K562 (cell line): ENCODE data around the gene ANKRD61. TPM values are rescaled to one million over a fixed set of nuclear protein-coding genes. Genes with fewer than 3 reads are reported as not detected.

ENCODE experiments used
- BACH1 ChIP-seq: fragments of 200-800 bp; sonication (Bioruptor generic); IDR thresholded peaks from 2 replicates; pipeline ENCODE4 v1.6.1; 2016; ENCODE audit warnings: missing genetic modification characterization, missing compliant biosample characterization
- CC2D1A ChIP-seq: fragments of 450-650 bp; IDR thresholded peaks from 2 replicates; pipeline ENCODE4 v1.6.1; 2017; ENCODE audit warnings: mild to moderate bottlenecking
- CREBBP ChIP-seq: IDR thresholded peaks from one replicate; pipeline ENCODE4 v1.6.1; 2012; ENCODE audit warnings: low read depth, mild to moderate bottlenecking, control low read depth, inconsistent platforms, low read length
- DMBX1 ChIP-seq: fragments of 250-450 bp; sonication (Bioruptor Pico); IDR thresholded peaks from 2 replicates; pipeline ENCODE4 v1.8.0; 2022; ENCODE audit warnings: inconsistent platforms, mild to moderate bottlenecking, moderate library complexity, borderline replicate concordance
- ELF4 ChIP-seq: fragments of 450-650 bp; formaldehyde crosslinking; IDR thresholded peaks from 2 replicates; pipeline ENCODE4 v1.4.0; 2022; ENCODE audit warnings: missing genetic modification characterization
- HDAC6 ChIP-seq: IDR thresholded peaks from 2 replicates; pipeline ENCODE4 v1.6.1; 2012; ENCODE audit warnings: low read depth, mild to moderate bottlenecking, control low read depth, inconsistent platforms, low read length, moderate library complexity
- HINFP ChIP-seq: fragments of 450-650 bp; conservative IDR thresholded peaks from 2 replicates; pipeline ENCODE4 v1.6.1; 2016; ENCODE audit warnings: missing genetic modification characterization, low read depth, mild to moderate bottlenecking, control low read depth, missing compliant biosample characterization
- POLR2H ChIP-seq: IDR thresholded peaks from 2 replicates; pipeline ENCODE4 v1.6.1; 2016; ENCODE audit warnings: missing genetic modification characterization, low read depth, mild to moderate bottlenecking, control low read depth, missing compliant biosample characterization, moderate library complexity
- PRPF4 ChIP-seq: fragments of 200-400 bp; formaldehyde crosslinking; IDR thresholded peaks from one replicate; pipeline ENCODE4 v1.6.1; 2017; ENCODE audit warnings: low read length, low read depth, mild to moderate bottlenecking; ENCODE audit not compliant: insufficient read depth, poor library complexity, severe bottlenecking
- RAD51 ChIP-seq: fragments of 450-650 bp; IDR thresholded peaks from 2 replicates; pipeline ENCODE4 v1.7.1; 2016; ENCODE audit warnings: low read depth, mild to moderate bottlenecking, borderline replicate concordance
- SNRNP70 ChIP-seq: fragments of 200-400 bp; formaldehyde crosslinking; optimal IDR thresholded peaks from 2 replicates; pipeline ENCODE3; 2017; ENCODE audit warnings: low read depth, low read length
- ZC3H8 ChIP-seq: fragments of 450-650 bp; IDR thresholded peaks from 2 replicates; pipeline ENCODE4 v1.6.1; 2017
- ZKSCAN8 ChIP-seq: fragments of 200-800 bp; sonication (Bioruptor generic); IDR thresholded peaks from 2 replicates; pipeline ENCODE4 v1.6.1; 2016; ENCODE audit warnings: missing genetic modification characterization, missing compliant biosample characterization
- ZNF140 ChIP-seq: fragments of 250-450 bp; sonication (Bioruptor Pico); IDR thresholded peaks from 2 replicates; pipeline ENCODE4 v1.8.0; 2021; ENCODE audit warnings: moderate library complexity, mild to moderate bottlenecking, inconsistent platforms
- ZNF175 ChIP-seq: fragments of 200-800 bp; sonication (Bioruptor generic); IDR thresholded peaks from 2 replicates; pipeline ENCODE4 v1.6.1; 2016; ENCODE audit warnings: low read depth, mild to moderate bottlenecking, missing genetic modification characterization, missing compliant biosample characterization
- ZNF3 ChIP-seq: fragments of 250-450 bp; sonication (Bioruptor Pico); IDR thresholded peaks from 2 replicates; pipeline ENCODE4 v1.5.0; 2021; ENCODE audit warnings: mild to moderate bottlenecking, moderate library complexity
- ZSCAN32 ChIP-seq: fragments of 450-650 bp; formaldehyde crosslinking; IDR thresholded peaks from 2 replicates; pipeline ENCODE4 v1.4.0; 2020; ENCODE audit warnings: mild to moderate bottlenecking, moderate library complexity
- polyA plus RNA-seq, 8 experiments: library from polyadenylated mRNA; depleted of rRNA in 4 of 8; stranded (reverse) in 5 of 8; unstranded in 3 of 8; fragments of >200 nt; fragmentation: Nextera tagmentation in 2 of 8; fragmentation: Illumina TruSeq in 1 of 8; extraction: Ambion mirVana in 2 of 8; extraction: Trizol in 1 of 8; gene quantifications; 2 replicates each; pipeline versions ENCODE4 v1.2.1 to v1.2.3, GENCODE V29; 2011 to 2014; ENCODE audit warnings: inconsistent platforms in 1 of 8, missing spikeins in 1 of 8
- total RNA-seq, 7 experiments: library from RNA; depleted of rRNA in 6 of 7; stranded (reverse); fragments of >200 nt in 6 of 7; fragmentation: Illumina TruSeq in 2 of 7; extraction: Trizol in 2 of 7; gene quantifications; 2 replicates each; pipeline versions ENCODE4 v1.2.1 to v1.2.3, GENCODE V29; 2011 to 2021; ENCODE audit warnings: low replicate concordance in 1 of 7
- TF ChIP-seq, protein P1 (sequence below): sonication (generic); formaldehyde crosslinking; IDR thresholded peaks from 2 replicates; pipeline ENCODE4 v1.8.1; 2023; ENCODE audit warnings: mild to moderate bottlenecking, missing genetic modification reagents
- TF ChIP-seq, protein P2 (sequence below), 2 experiments: fragments of 250-450 bp in 1 of 2; fragments of 450-650 bp in 1 of 2; sonication (Bioruptor Pico) in 1 of 2; IDR thresholded peaks; 2 replicates each; pipeline versions ENCODE4 v1.6.1 to v1.8.0; 2016 to 2021; ENCODE audit warnings: mild to moderate bottlenecking in 2 of 2, moderate library complexity in 2 of 2, missing compliant biosample characterization in 1 of 2, missing genetic modification characterization in 1 of 2
- TF ChIP-seq, protein P3 (sequence below): IDR thresholded peaks from 3 replicates; pipeline ENCODE4 v1.6.1; 2011; ENCODE audit warnings: borderline replicate concordance, mild to moderate bottlenecking, moderate library complexity; ENCODE audit not compliant: insufficient read length; ENCODE audit errors: extremely low read depth
- TF ChIP-seq, protein P4 (sequence below): IDR thresholded peaks from 2 replicates; pipeline ENCODE4 v1.6.1; 2014; ENCODE audit warnings: antibody characterized with exemption

ANKRD61 gene
- total and polyA plus RNA-seq, 9 of the 15 experiments (the other 6 are each of a cell fraction or from before 2014, with no cell fraction given), result 0.08 to 0.11 (median 0.09) TPM; not detected in 5

- TF ChIP-seq HINFP (tag), result no peak
- TF ChIP-seq, protein P1, sequence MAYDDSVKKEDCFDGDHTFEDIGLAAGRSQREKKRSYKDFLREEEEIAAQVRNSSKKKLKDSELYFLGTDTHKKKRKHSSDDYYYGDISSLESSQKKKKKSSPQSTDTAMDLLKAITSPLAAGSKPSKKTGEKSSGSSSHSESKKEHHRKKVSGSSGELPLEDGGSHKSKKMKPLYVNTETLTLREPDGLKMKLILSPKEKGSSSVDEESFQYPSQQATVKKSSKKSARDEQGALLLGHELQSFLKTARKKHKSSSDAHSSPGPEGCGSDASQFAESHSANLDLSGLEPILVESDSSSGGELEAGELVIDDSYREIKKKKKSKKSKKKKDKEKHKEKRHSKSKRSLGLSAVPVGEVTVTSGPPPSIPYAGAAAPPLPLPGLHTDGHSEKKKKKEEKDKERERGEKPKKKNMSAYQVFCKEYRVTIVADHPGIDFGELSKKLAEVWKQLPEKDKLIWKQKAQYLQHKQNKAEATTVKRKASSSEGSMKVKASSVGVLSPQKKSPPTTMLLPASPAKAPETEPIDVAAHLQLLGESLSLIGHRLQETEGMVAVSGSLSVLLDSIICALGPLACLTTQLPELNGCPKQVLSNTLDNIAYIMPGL, result no peak
- TF ChIP-seq, protein P2, sequence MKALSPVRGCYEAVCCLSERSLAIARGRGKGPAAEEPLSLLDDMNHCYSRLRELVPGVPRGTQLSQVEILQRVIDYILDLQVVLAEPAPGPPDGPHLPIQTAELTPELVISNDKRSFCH (CRISPR knock-in tag; IDR thresholded peaks at IDR 0.05), result no peak
- TF ChIP-seq, protein P2 (tag; IDR thresholded peaks at IDR 0.05), result 0 out of 2 replicates have a peak, but pooled peaks have one; percentile 1
- TF ChIP-seq BACH1, result 0 out of 2 replicates have a peak, but pooled peaks have one; percentile 29
- TF ChIP-seq, protein P3, sequence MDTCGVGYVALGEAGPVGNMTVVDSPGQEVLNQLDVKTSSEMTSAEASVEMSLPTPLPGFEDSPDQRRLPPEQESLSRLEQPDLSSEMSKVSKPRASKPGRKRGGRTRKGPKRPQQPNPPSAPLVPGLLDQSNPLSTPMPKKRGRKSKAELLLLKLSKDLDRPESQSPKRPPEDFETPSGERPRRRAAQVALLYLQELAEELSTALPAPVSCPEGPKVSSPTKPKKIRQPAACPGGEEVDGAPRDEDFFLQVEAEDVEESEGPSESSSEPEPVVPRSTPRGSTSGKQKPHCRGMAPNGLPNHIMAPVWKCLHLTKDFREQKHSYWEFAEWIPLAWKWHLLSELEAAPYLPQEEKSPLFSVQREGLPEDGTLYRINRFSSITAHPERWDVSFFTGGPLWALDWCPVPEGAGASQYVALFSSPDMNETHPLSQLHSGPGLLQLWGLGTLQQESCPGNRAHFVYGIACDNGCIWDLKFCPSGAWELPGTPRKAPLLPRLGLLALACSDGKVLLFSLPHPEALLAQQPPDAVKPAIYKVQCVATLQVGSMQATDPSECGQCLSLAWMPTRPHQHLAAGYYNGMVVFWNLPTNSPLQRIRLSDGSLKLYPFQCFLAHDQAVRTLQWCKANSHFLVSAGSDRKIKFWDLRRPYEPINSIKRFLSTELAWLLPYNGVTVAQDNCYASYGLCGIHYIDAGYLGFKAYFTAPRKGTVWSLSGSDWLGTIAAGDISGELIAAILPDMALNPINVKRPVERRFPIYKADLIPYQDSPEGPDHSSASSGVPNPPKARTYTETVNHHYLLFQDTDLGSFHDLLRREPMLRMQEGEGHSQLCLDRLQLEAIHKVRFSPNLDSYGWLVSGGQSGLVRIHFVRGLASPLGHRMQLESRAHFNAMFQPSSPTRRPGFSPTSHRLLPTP, result no peak
- no peak for TF ChIP-seq ZNF175 (CRISPR knock-in tag)
- TF ChIP-seq, protein P4, sequence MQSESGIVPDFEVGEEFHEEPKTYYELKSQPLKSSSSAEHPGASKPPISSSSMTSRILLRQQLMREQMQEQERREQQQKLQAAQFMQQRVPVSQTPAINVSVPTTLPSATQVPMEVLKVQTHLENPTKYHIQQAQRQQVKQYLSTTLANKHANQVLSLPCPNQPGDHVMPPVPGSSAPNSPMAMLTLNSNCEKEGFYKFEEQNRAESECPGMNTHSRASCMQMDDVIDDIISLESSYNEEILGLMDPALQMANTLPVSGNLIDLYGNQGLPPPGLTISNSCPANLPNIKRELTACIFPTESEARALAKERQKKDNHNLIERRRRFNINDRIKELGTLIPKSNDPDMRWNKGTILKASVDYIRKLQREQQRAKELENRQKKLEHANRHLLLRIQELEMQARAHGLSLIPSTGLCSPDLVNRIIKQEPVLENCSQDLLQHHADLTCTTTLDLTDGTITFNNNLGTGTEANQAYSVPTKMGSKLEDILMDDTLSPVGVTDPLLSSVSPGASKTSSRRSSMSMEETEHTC, result no peak
- no peak for TF ChIP-seq ZSCAN32 (CRISPR knock-in tag)
- peak; percentile 60; the same call in 1 of the 2 replicates for TF ChIP-seq DMBX1
- TF ChIP-seq RAD51, result no peak
- no peak for TF ChIP-seq CREBBP
- no peak for TF ChIP-seq HDAC6
- no peak for TF ChIP-seq PRPF4
- TF ChIP-seq POLR2H (tag), result no peak
- TF ChIP-seq CC2D1A, result no peak
- TF ChIP-seq ELF4, result no peak
- TF ChIP-seq ZNF140 (CRISPR knock-in tag), result no peak
- TF ChIP-seq ZKSCAN8, result no peak
- no peak for TF ChIP-seq SNRNP70
- TF ChIP-seq ZNF3 (CRISPR knock-in tag), result no peak
- no peak for TF ChIP-seq ZC3H8
Observed at GRCh38 chr7:6016653-6016966, 14.6 kb upstream of the ANKRD61 start (continued).
